HepG2 (cell line): Measurements from ENCODE around the gene FAF1. TPM values are rescaled to one million over a fixed set of nuclear protein-coding genes. Genes with fewer than 3 reads are reported as not detected.

Experiments used
- ATAC-seq: fragments of 200-7000 bp; cut with Tn5 transposase; 3 replicates; pipeline ENCODE4 v1.9.1; 2020; ENCODE audit warnings: mild to moderate bottlenecking, moderate library complexity
- BruUV-seq: library from RNA; stranded (reverse); fragments of 400-500 nt; replicated peaks from 2 replicates; lab custom pipeline; 2021; lab: Mats Ljungman, UMichigan
- CTCF ChIA-PET: fragments of 300-600 bp; formaldehyde crosslinking; extraction: SDS; loops from one replicate; lab custom pipeline; 2021; ENCODE audit warnings: low total read pairs, inconsistent platforms, low intra/inter-chr PET ratio; lab: Yijun Ruan, JAX
- POLR2A ChIA-PET: fragments of 350-600 bp; sonication (Branson Sonifier 250); formaldehyde crosslinking; loops from one replicate; lab custom pipeline; 2020; ENCODE audit warnings: antibody characterized with exemption, inconsistent platforms; lab: Yijun Ruan, JAX
- DNase-seq: peaks from one replicate; pipeline ENCODE4 v3.0.0-alpha.2; 2015; ENCODE audit warnings: low spot score
- FAIRE-seq: peaks from 3 replicates; lab custom pipeline; 2011; peaks lifted over from hg19 to GRCh38; lab: Jason Lieb, UNC
- H2AFZ ChIP-seq: one replicate; pipeline ENCODE4 v1.6.1; 2011; ENCODE audit warnings: low read length, inconsistent platforms
- H3K27ac ChIP-seq: fragments of 300-600 bp; 3 replicates; pipeline ENCODE4 v1.8.0; 2011; ENCODE audit warnings: mixed run types, mild to moderate bottlenecking, mixed read lengths, low read length, inconsistent platforms; ENCODE audit not compliant: insufficient read depth; ENCODE audit errors: extremely low read length
- H3K27me3 ChIP-seq, 2 experiments: fragments of 200-600 bp in 1 of 2; 2 replicates in 1 of 2; 3 replicates in 1 of 2; pipeline versions ENCODE4 v1.6.0 to v1.8.0; 2011; ENCODE audit warnings: low read length in 2 of 2, mild to moderate bottlenecking in 2 of 2, moderate library complexity in 2 of 2, inconsistent platforms in 1 of 2; ENCODE audit not compliant: insufficient read depth in 2 of 2, control insufficient read depth in 1 of 2
- H3K36me3 ChIP-seq, 2 experiments: fragments of 200-600 bp in 1 of 2; replicated peaks in 1 of 2; 2 replicates in 1 of 2; 3 replicates in 1 of 2; pipeline versions ENCODE4 v1.5.1 to v1.8.0; 2011; ENCODE audit warnings: low read length in 2 of 2, inconsistent platforms in 1 of 2; ENCODE audit not compliant: insufficient read depth in 2 of 2, control insufficient read depth in 1 of 2
- H3K4me1 ChIP-seq: 2 replicates; pipeline ENCODE4 v1.5.1; 2012; ENCODE audit warnings: low read length, inconsistent platforms; ENCODE audit not compliant: insufficient read depth
- H3K4me2 ChIP-seq: 2 replicates; pipeline ENCODE4 v1.6.0; 2011; ENCODE audit warnings: low read depth, low read length, inconsistent platforms
- H3K4me3 ChIP-seq, 3 experiments: fragments of 200-600 bp in 1 of 3; sonication (generic), shearing (Covaris generic) in 1 of 3; replicated peaks in 1 of 3; 2 replicates each; pipeline ENCODE4 v1.5.1; 2011 to 2016; ENCODE audit warnings: low read length in 3 of 3, inconsistent platforms in 2 of 3, low read depth in 2 of 3, mild to moderate bottlenecking in 2 of 3, control low read depth in 1 of 3, mixed read lengths in 1 of 3; ENCODE audit not compliant: insufficient read depth in 1 of 3
- H3K79me2 ChIP-seq: one replicate; pipeline ENCODE4 v1.6.1; 2011; ENCODE audit warnings: low read length, inconsistent platforms; ENCODE audit not compliant: insufficient read depth
- H3K9ac ChIP-seq: 2 replicates; pipeline ENCODE4 v1.6.0; 2011; ENCODE audit warnings: mild to moderate bottlenecking, low read depth, low read length, inconsistent platforms; ENCODE audit not compliant: insufficient read depth
- H3K9me3 ChIP-seq: 2 replicates; pipeline ENCODE4 v1.5.1; 2012; ENCODE audit warnings: mild to moderate bottlenecking, low read length
- H4K20me1 ChIP-seq: 2 replicates; pipeline ENCODE4 v1.6.0; 2011; ENCODE audit warnings: inconsistent platforms, mild to moderate bottlenecking, low read length, moderate library complexity; ENCODE audit not compliant: insufficient read depth
- BRD4 ChIP-seq: sonication (generic); formaldehyde crosslinking; IDR thresholded peaks from 2 replicates; pipeline ENCODE4 v1.4.0; 2020; ENCODE audit warnings: missing genetic modification reagents
- CBX5 ChIP-seq: sonication (generic); formaldehyde crosslinking; IDR thresholded peaks from 2 replicates; pipeline ENCODE4 v1.4.0; 2020; ENCODE audit warnings: missing genetic modification reagents, borderline replicate concordance
- FOXP1 ChIP-seq, 2 experiments: fragments of 450-650 bp in 1 of 2; IDR thresholded peaks; 2 replicates each; pipeline ENCODE4 v1.6.1; 2017 to 2018; ENCODE audit warnings: antibody characterized with exemption in 1 of 2
- GATAD2A ChIP-seq: IDR thresholded peaks from 2 replicates; pipeline ENCODE4 v1.6.1; 2016
- KAT2B ChIP-seq: fragments of 150-350 bp; IDR thresholded peaks from 2 replicates; pipeline ENCODE4 v1.6.1; 2014; ENCODE audit warnings: low read depth, low read length, borderline replicate concordance
- MAFK ChIP-seq, 2 experiments: IDR thresholded peaks in 1 of 2; conservative IDR thresholded peaks in 1 of 2; 2 replicates each; pipeline ENCODE4 v1.6.1; 2011; ENCODE audit warnings: improper control_type of control experiment in 2 of 2, low read length in 2 of 2
- MYNN ChIP-seq: sonication (generic); formaldehyde crosslinking; IDR thresholded peaks from 2 replicates; pipeline ENCODE4 v1.4.0; 2020; ENCODE audit warnings: mild to moderate bottlenecking, low read depth, missing genetic modification reagents
- NR2F6 ChIP-seq, 2 experiments: IDR thresholded peaks; 2 replicates each; pipeline ENCODE4 v1.6.1; 2016; ENCODE audit warnings: antibody characterized with exemption in 1 of 2, mild to moderate bottlenecking in 1 of 2
- SOX13 ChIP-seq, 3 experiments: fragments of 450-650 bp in 1 of 3; sonication (generic) in 1 of 3; formaldehyde crosslinking in 1 of 3; IDR thresholded peaks in 2 of 3; conservative IDR thresholded peaks in 1 of 3; 2 replicates each; pipeline versions ENCODE4 v1.5.0 to v1.6.1; 2016 to 2020; ENCODE audit warnings: antibody characterized with exemption in 1 of 3, mild to moderate bottlenecking in 1 of 3, missing compliant biosample characterization in 1 of 3, missing genetic modification reagents in 1 of 3, moderate library complexity in 1 of 3
- SOX6 ChIP-seq, 2 experiments: fragments of 450-650 bp in 1 of 2; sonication (generic) in 1 of 2; formaldehyde crosslinking in 1 of 2; IDR thresholded peaks; 2 replicates each; pipeline versions ENCODE4 v1.4.0 to v1.6.1; 2017 to 2020; ENCODE audit warnings: antibody characterized with exemption in 1 of 2, mild to moderate bottlenecking in 1 of 2, missing genetic modification reagents in 1 of 2
- ZNF3 ChIP-seq: IDR thresholded peaks from 2 replicates; pipeline ENCODE4 v1.7.0; 2017; ENCODE audit warnings: inconsistent platforms
- ZNF589 ChIP-seq: sonication (generic); formaldehyde crosslinking; conservative IDR thresholded peaks from 2 replicates; pipeline ENCODE4 v1.8.0; 2022; ENCODE audit warnings: mild to moderate bottlenecking, moderate library complexity, missing genetic modification reagents
- ZNF605 ChIP-seq: sonication (generic); formaldehyde crosslinking; IDR thresholded peaks from 2 replicates; pipeline ENCODE4 v1.8.0; 2022; ENCODE audit warnings: mild to moderate bottlenecking, missing genetic modification reagents
- ZNF780A ChIP-seq: sonication (generic); formaldehyde crosslinking; IDR thresholded peaks from 2 replicates; pipeline ENCODE4 v1.8.0; 2022; ENCODE audit warnings: mild to moderate bottlenecking, missing genetic modification reagents, moderate library complexity
- WGBS: methylation state at CpG from one replicate; pipeline ENCODE4 v1.1.6; 2017; ENCODE audit warnings: low lambda C conversion rate; 5-methylcytosine and 5-hydroxymethylcytosine counted together
- in situ Hi-C: cut with HindIII; loops from 2 replicates; pipeline ENCODE4 v1.10.0; 2017; ENCODE audit warnings: low pct_unique_long_range_greater_than_20kb; ENCODE audit not compliant: extremely low pct_ligation_motif_present
- intact Hi-C: fragments of 100-400 bp; cut with micrococcal nuclease; formaldehyde crosslinking; loops from one replicate; pipeline ENCODE4 v1.10.0; 2022; ENCODE audit not compliant: unreplicated experiment
- polyA plus RNA-seq, 8 experiments: library from polyadenylated mRNA; depleted of rRNA in 3 of 8; stranded (reverse) in 7 of 8; unstranded in 1 of 8; fragments of >200 nt; fragmentation: Illumina TruSeq in 4 of 8; extraction: Trizol in 4 of 8; gene quantifications; 2 replicates each; pipeline versions ENCODE4 v1.2.1 to v1.2.3, GENCODE V29; 2011 to 2016; ENCODE audit warnings: low read depth in 4 of 8, missing spikeins in 1 of 8, mixed read lengths in 1 of 8; ENCODE audit not compliant: insufficient read depth in 1 of 8
- total RNA-seq, 5 experiments: library from RNA; depleted of rRNA; stranded (reverse); fragments of >200 nt; fragmentation: Illumina TruSeq; extraction: Trizol; gene quantifications; 2 replicates each; pipeline ENCODE4 v1.2.3, GENCODE V29; 2016; ENCODE audit warnings: low read depth in 1 of 5

Gene FAF1
- total and polyA plus RNA-seq, 2 of the 13 experiments (the other 11 are each of a cell fraction or from before 2014, with no cell fraction given) = 19.4 to 63.3 TPM

- Histone ChIP-seq H3K4me1 (peaks cover 22% of the 10 kb centered on the region), H4K20me1 (no peaks in the 10 kb centered on the region), H3K4me2 (no peak overlapping the region), H3K36me3 (no peaks in the 10 kb centered on the region), H3K79me2 (no peaks in the 10 kb centered on the region)
- WGBS = 25% methylated on average over 1 of the region's 1 CpG
- intact Hi-C loops = no loop called here
- POLR2A ChIA-PET = no interaction called here
- FAIRE-seq = no peak
- TF ChIP-seq ZNF589 (CRISPR knock-in tag) = no peak
- TF ChIP-seq ZNF780A (CRISPR knock-in tag) = no peak
- TF ChIP-seq ZNF3 (CRISPR knock-in tag) = peak; percentile 85
- TF ChIP-seq MYNN (CRISPR knock-in tag) = no peak
- TF ChIP-seq MAFK (conservative IDR thresholded peaks at IDR 0.05 in 1 of 2, IDR thresholded peaks at IDR 0.05 in 1 of 2; ENCODE audit: low read length in 2 of 2) = peak in 1 of 2 experiments; percentile 12; a peak in 1 of 4 replicates
- TF ChIP-seq FOXP1 (IDR thresholded peaks at IDR 0.05) = no peak
- TF ChIP-seq FOXP1 (CRISPR knock-in tag; IDR thresholded peaks at IDR 0.05) = 0 out of 2 replicates have a peak, but pooled peaks have one; percentile 15
- no peak for TF ChIP-seq ZNF605 (CRISPR knock-in tag)
- peak; percentile 35 for TF ChIP-seq NR2F6 (IDR thresholded peaks at IDR 0.05)
- no peak for TF ChIP-seq NR2F6 (CRISPR knock-in tag; IDR thresholded peaks at IDR 0.05)
- no peak for TF ChIP-seq BRD4 (CRISPR knock-in tag)
- TF ChIP-seq, all 625 proteins: peak for 4
- Histone ChIP-seq H3K9me3 (no peaks in the 10 kb centered on the region), H3K9ac (no peak overlapping the region), H2AFZ (no peak overlapping the region), H3K27ac (no peak overlapping the region), H3K4me3 (no peak overlapping the region), H3K27me3 (no peaks in the 10 kb centered on the region)
- ATAC-seq (peak; percentile 70), DNase-seq (peak; percentile 14)
- CTCF ChIA-PET = no interaction called here
- no TSS peak for BruUV-seq
- in situ Hi-C loops = no loop called here
These were observed 314.9 kb downstream of the FAF1 start for GRCh38 chr1:50645139-50645538.

GRCh38 chr1:50644447-50645105 lies 315.5 kb downstream of the FAF1 start:
- H2AFZ ChIP-seq = no peak overlapping the region
- POLR2A ChIA-PET = no interaction called here
- DNase-seq (no peak), ATAC-seq (peak; percentile 51), FAIRE-seq (no peak)
- peaks cover 22% of the 10 kb centered on the region for H3K4me1 ChIP-seq
- intact Hi-C loops (no loop called here), in situ Hi-C loops (no loop called here)
- 83% methylated on average over 2 of the region's 2 CpGs for WGBS
- H3K4me2 ChIP-seq = no peak overlapping the region
- no peaks in the 10 kb centered on the region for H3K9me3 ChIP-seq
- H4K20me1 ChIP-seq = no peaks in the 10 kb centered on the region
- BruUV-seq = no TSS peak
- H3K27ac ChIP-seq = no peak overlapping the region
- H3K79me2 ChIP-seq = no peaks in the 10 kb centered on the region
- H3K4me3 ChIP-seq = no peak overlapping the region
- CTCF ChIA-PET = no interaction called here
- H3K9ac ChIP-seq = no peak overlapping the region
- TF ChIP-seq KAT2B (no peak), SOX13 (IDR thresholded peaks at IDR 0.05) (no peak), SOX13 (CRISPR knock-in tag; conservative IDR thresholded peaks at IDR 0.05 in 1 of 2, IDR thresholded peaks at IDR 0.05 in 1 of 2) (0 out of 4 replicates have a peak, but pooled peaks of 1 of the 2 experiments have one; percentile 9), CBX5 (CRISPR knock-in tag) (no peak), GATAD2A (0 out of 2 replicates have a peak, but pooled peaks have one; percentile 15), SOX6 (IDR thresholded peaks at IDR 0.05) (no peak), SOX6 (CRISPR knock-in tag; IDR thresholded peaks at IDR 0.05) (peak; percentile 20; the same call in 1 of the 2 replicates)
- H3K36me3 ChIP-seq = no peaks in the 10 kb centered on the region
- no peaks in the 10 kb centered on the region for H3K27me3 ChIP-seq
